ENCODE data around the gene ASIC4. TPM values are rescaled to one million over a fixed set of nuclear protein-coding genes. Genes with fewer than 3 reads are reported as not detected.

ASIC4 gene
- total RNA-seq, 1 donor from 2014 or later, result not detected

DNA sequence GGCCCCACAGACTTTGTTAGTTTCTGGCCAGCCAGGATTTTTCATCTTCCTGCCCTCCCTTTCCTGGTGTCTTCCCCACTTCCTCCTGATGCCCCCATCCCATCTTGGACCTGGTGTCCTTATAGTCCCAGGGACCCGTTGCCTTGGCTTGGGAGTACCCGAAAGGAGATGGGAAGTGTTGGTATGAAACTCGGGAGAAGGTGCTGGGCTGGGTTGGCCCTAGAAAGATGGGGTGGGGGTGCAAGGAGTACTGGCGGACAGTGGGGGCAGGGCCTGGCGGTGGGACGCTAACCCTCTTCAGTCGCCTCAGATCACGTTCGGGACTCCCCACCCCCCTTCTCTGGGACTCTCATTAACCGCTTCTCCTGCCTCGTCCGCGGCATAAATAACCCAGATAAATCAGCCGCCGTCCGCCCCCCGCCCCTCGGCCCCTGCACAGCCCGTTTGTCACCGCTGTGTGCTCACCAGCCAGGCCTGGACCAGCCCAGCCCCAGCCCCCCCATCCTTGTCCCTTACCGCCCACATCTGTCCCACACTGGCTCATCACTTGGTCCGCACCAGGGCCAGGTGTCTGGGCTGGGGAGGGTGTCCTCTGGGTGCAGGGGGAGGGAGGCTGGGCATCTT is 3.7 kb upstream of the ASIC4 start:
- Histone ChIP-seq H3K4me3 (ENCODE audit: low read depth, low read length) (no peak overlapping the region), H3K36me3 (ENCODE audit: control insufficient read depth, insufficient read depth, low read length) (peaks cover 1% of the 10 kb centered on the region), H3K27me3 (ENCODE audit: control insufficient read depth, insufficient read depth, low read length) (peaks cover 62% of the 10 kb centered on the region)
- DNase-seq (ENCODE audit: low read depth), result no peak
- TF ChIP-seq CTCF (IDR thresholded peaks at IDR 0.05; ENCODE audit: insufficient read depth, low read length, poor library complexity, severe bottlenecking), result no peak

GRCh38 chr2:219511547-219512325 is 2.5 kb upstream of the ASIC4 start:
- Histone ChIP-seq H3K27me3 (ENCODE audit: control insufficient read depth, insufficient read depth, low read length) (peaks cover 73% of the 10 kb centered on the region), H3K36me3 (ENCODE audit: control insufficient read depth, insufficient read depth, low read length) (no peaks in the 10 kb centered on the region), H3K4me3 (ENCODE audit: low read depth, low read length) (no peak overlapping the region)
- no peak for DNase-seq (ENCODE audit: low read depth)
- TF ChIP-seq CTCF (IDR thresholded peaks at IDR 0.05; ENCODE audit: insufficient read depth, low read length, poor library complexity, severe bottlenecking), result no peak

GRCh38 chr2:219512524-219513216 is 1.6 kb upstream of the ASIC4 start:
- DNase-seq (ENCODE audit: low read depth), result no peak
- no peak for TF ChIP-seq CTCF (IDR thresholded peaks at IDR 0.05; ENCODE audit: insufficient read depth, low read length, poor library complexity, severe bottlenecking)
- Histone ChIP-seq H3K4me3 (ENCODE audit: low read depth, low read length) (no peak overlapping the region), H3K36me3 (ENCODE audit: control insufficient read depth, insufficient read depth, low read length) (no peaks in the 10 kb centered on the region), H3K27me3 (ENCODE audit: control insufficient read depth, insufficient read depth, low read length) (peaks cover 81% of the 10 kb centered on the region)

- no peak for DNase-seq (ENCODE audit: low read depth)
- Histone ChIP-seq H3K36me3 (ENCODE audit: control insufficient read depth, insufficient read depth, low read length) (no peaks in the 10 kb centered on the region), H3K4me3 (ENCODE audit: low read depth, low read length) (no peak overlapping the region), H3K27me3 (ENCODE audit: control insufficient read depth, insufficient read depth, low read length) (peaks cover 89% of the 10 kb centered on the region)
- no peak for TF ChIP-seq CTCF (IDR thresholded peaks at IDR 0.05; ENCODE audit: insufficient read depth, low read length, poor library complexity, severe bottlenecking)
These were observed 495 bp upstream of the ASIC4 start for GRCh38 chr2:219513787-219514186.

DNA sequence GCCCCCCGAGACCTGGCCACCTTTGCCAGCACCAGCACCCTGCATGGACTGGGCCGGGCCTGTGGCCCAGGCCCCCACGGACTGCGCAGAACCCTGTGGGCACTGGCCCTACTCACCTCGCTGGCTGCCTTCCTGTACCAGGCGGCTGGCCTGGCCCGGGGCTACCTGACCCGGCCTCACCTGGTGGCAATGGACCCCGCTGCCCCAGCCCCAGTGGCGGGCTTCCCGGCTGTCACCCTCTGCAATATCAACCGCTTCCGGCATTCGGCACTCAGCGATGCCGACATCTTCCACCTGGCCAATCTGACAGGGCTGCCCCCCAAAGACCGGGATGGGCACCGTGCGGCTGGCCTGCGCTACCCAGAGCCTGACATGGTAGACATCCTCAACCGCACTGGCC is 554 bp downstream of the ASIC4 start:
- Histone ChIP-seq H3K36me3 (ENCODE audit: control insufficient read depth, insufficient read depth, low read length) (no peaks in the 10 kb centered on the region), H3K4me3 (ENCODE audit: low read depth, low read length) (no peak overlapping the region), H3K27me3 (ENCODE audit: control insufficient read depth, insufficient read depth, low read length) (peaks cover 81% of the 10 kb centered on the region)
- no peak for TF ChIP-seq CTCF (IDR thresholded peaks at IDR 0.05; ENCODE audit: insufficient read depth, low read length, poor library complexity, severe bottlenecking)
- no peak for DNase-seq (ENCODE audit: low read depth)

Measured in kidney epithelial cell (primary cell).